Spleen (tissue), 11 donors: Measurements from ENCODE around the gene CSNK1G2. TPM values are rescaled to one million over a fixed set of nuclear protein-coding genes. Genes with fewer than 3 reads are reported as not detected.

Experiments used
- DNase-seq: peaks from one replicate; pipeline ENCODE4 v3.0.0-alpha.2; 2020
- H3K27ac ChIP-seq, 8 donors: fragments of 200-600 bp; sonication (generic) in 7 of 8; 1 replicate in 4 of 8; 2 replicates in 4 of 8; pipeline versions ENCODE4 v1.5.0 to v1.8.0; 2016 to 2021; ENCODE audit warnings: inconsistent platforms in 4 of 8, mild to moderate bottlenecking in 4 of 8, moderate library complexity in 1 of 8
- H3K27me3 ChIP-seq, 7 donors: fragments of 200-600 bp; sonication (generic) in 6 of 7; replicated peaks in 1 of 7; 1 replicate in 4 of 7; 2 replicates in 3 of 7; pipeline versions ENCODE4 v1.5.0 to v1.8.0; 2016 to 2021; ENCODE audit warnings: inconsistent platforms in 3 of 7, mild to moderate bottlenecking in 1 of 7
- H3K36me3 ChIP-seq, 6 donors: fragments of 200-600 bp; sonication (generic) in 5 of 6; 1 replicate in 4 of 6; 2 replicates in 2 of 6; pipeline versions ENCODE4 v1.5.0 to v1.8.0; 2016 to 2021; ENCODE audit warnings: inconsistent platforms in 2 of 6
- H3K4me1 ChIP-seq, 6 donors: fragments of 200-600 bp; sonication (generic) in 5 of 6; 1 replicate in 3 of 6; 2 replicates in 3 of 6; pipeline versions ENCODE4 v1.5.0 to v1.8.0; 2016 to 2021; ENCODE audit warnings: inconsistent platforms in 3 of 6
- H3K4me3 ChIP-seq, 8 donors: fragments of 200-600 bp; sonication (generic) in 7 of 8; 1 replicate in 4 of 8; 2 replicates in 4 of 8; pipeline versions ENCODE4 v1.5.0 to v1.8.0; 2016 to 2021; ENCODE audit warnings: inconsistent platforms in 4 of 8, mild to moderate bottlenecking in 4 of 8, moderate library complexity in 2 of 8
- H3K9me3 ChIP-seq, 8 donors: fragments of 200-600 bp; sonication (generic) in 7 of 8; 1 replicate in 4 of 8; 2 replicates in 4 of 8; pipeline versions ENCODE4 v1.5.0 to v1.8.0; 2016 to 2021; ENCODE audit warnings: inconsistent platforms in 4 of 8
- CTCF ChIP-seq, 11 experiments: fragments of 200-600 bp in 7 of 11; fragments of 450-650 bp in 4 of 11; sonication (generic) in 4 of 11; IDR thresholded peaks in 8 of 11; conservative IDR thresholded peaks in 3 of 11; 1 replicate in 7 of 11; 2 replicates in 4 of 11; pipeline versions ENCODE4 v1.4.0 to v1.8.0; 2016 to 2021; ENCODE audit warnings: antibody characterized with exemption in 11 of 11, inconsistent platforms in 4 of 11, mild to moderate bottlenecking in 1 of 11
- POLR2A ChIP-seq, 3 donors: fragments of 450-650 bp; IDR thresholded peaks; one replicate each; pipeline ENCODE4 v1.5.1; 2017; ENCODE audit warnings: antibody characterized with exemption in 3 of 3, mild to moderate bottlenecking in 1 of 3
- POLR2AphosphoS5 ChIP-seq, 3 donors: sonication (generic); formaldehyde crosslinking; IDR thresholded peaks; one replicate each; pipeline ENCODE4 v1.5.1; 2017; ENCODE audit warnings: antibody characterized with exemption in 3 of 3
- WGBS, 5 donors: extraction: QIAGEN DNeasy Blood & Tissue Kit in 3 of 5; methylation state at CpG; one replicate each; pipeline versions ENCODE4 v1.1.5 to v1.1.7; 2013 to 2018; 5-methylcytosine and 5-hydroxymethylcytosine counted together
- intact Hi-C: fragments of 100-400 bp; cut with DNase I; formaldehyde crosslinking; loops from one replicate; pipeline ENCODE4 v1.15.0; 2023; ENCODE audit warnings: low total_unique reads
- polyA plus RNA-seq, 3 donors: library from polyadenylated mRNA; stranded (reverse); fragments of 200-250 nt; gene quantifications; one replicate each; pipeline ENCODE4 v1.2.1, GENCODE V29; 2013
- total RNA-seq, 7 donors: library from RNA; depleted of rRNA in 3 of 7; stranded (reverse); fragments of >200 nt in 3 of 7; fragmentation: NEBNext Ultra II Directional in 4 of 7; extraction: Animal tissue kit (Norgen Biotek cat#: 25700) in 4 of 7; gene quantifications; one replicate each; pipeline versions ENCODE4 v1.1.0 to v1.2.1, GENCODE V29; 2016 to 2021
- donor health status: healthy with polysubstance abuse.
- donor health status: DM: no; HTN: no; CAD: no; lungs with moderate emphysema.
- donor health status: DM: no; HTN: no; CAD: no.
- donor health status: Bipolar disorder and iron deficiency.
- donor health status: healthy.
- donor health status: DM: no; HTN: no; CAD: no.
- donor health status: DM: yes; HTN: yes; CAD: no.

Gene CSNK1G2
- total and polyA plus RNA-seq, 10 donors, result 52.5 to 120 (median 93.8) TPM

GRCh38 chr19:1921326-1921725 lies 19.6 kb upstream of the CSNK1G2 start:
- intact Hi-C loops, result no loop called here
- no peaks in the 10 kb centered on the region for H3K9me3 ChIP-seq
- DNase-seq, result no peak
- 89 to 91% (median 91%) methylated on average over 11 to 19 of the region's 19 CpGs for WGBS, 5 donors
- peaks cover 0 to 36% (median 5%) of the 10 kb centered on the region in 6 donors for H3K4me1 ChIP-seq
- H3K27me3 ChIP-seq, result no peaks in the 10 kb centered on the region
- TF ChIP-seq POLR2A (IDR thresholded peaks at IDR 0.05) (no peak), CTCF (IDR thresholded peaks at IDR 0.05 in 8 of 11, conservative IDR thresholded peaks at IDR 0.05 in 3 of 11) (no peak), POLR2AphosphoS5 (IDR thresholded peaks at IDR 0.05) (peak in 1 of 3 donors; percentile 2)
- H3K4me3 ChIP-seq, result no peak overlapping the region
- no peak overlapping the region for H3K27ac ChIP-seq
- H3K36me3 ChIP-seq, result peaks cover 0 to 98% (median 63%) of the 10 kb centered on the region in 6 donors

- TF ChIP-seq CTCF (IDR thresholded peaks at IDR 0.05 in 8 of 11, conservative IDR thresholded peaks at IDR 0.05 in 3 of 11) (no peak), POLR2AphosphoS5 (IDR thresholded peaks at IDR 0.05) (peak in 1 of 3 donors; percentile 36), POLR2A (IDR thresholded peaks at IDR 0.05) (no peak)
- peaks cover 0 to 32% (median 5%) of the 10 kb centered on the region in 6 donors for H3K4me1 ChIP-seq
- DNase-seq, result no peak
- peak overlapping the region in 2 of 8 donors; percentile 11 to 16 for H3K27ac ChIP-seq
- no peaks in the 10 kb centered on the region for H3K27me3 ChIP-seq
- H3K9me3 ChIP-seq, result no peaks in the 10 kb centered on the region
- intact Hi-C loops, result no loop called here
- 80 to 90% (median 86%) methylated on average over 15 of the region's 15 CpGs for WGBS, 5 donors
- no peak overlapping the region for H3K4me3 ChIP-seq
- peaks cover 0 to 93% (median 63%) of the 10 kb centered on the region in 6 donors for H3K36me3 ChIP-seq
Observed at GRCh38 chr19:1921825-1922224, 19.1 kb upstream of the CSNK1G2 start.

- intact Hi-C loops, result no loop called here
- no peak for TF ChIP-seq CTCF (IDR thresholded peaks at IDR 0.05 in 8 of 11, conservative IDR thresholded peaks at IDR 0.05 in 3 of 11)
- TF ChIP-seq POLR2AphosphoS5 (IDR thresholded peaks at IDR 0.05), result no peak
- TF ChIP-seq POLR2A (IDR thresholded peaks at IDR 0.05), result no peak
- H3K4me3 ChIP-seq, result no peak overlapping the region
- 93 to 98% (median 94%) methylated on average over 19 to 23 of the region's 23 CpGs for WGBS, 5 donors
- H3K36me3 ChIP-seq, result peaks cover 0 to 83% (median 59%) of the 10 kb centered on the region in 6 donors
- H3K27me3 ChIP-seq, result no peaks in the 10 kb centered on the region
- no peak for DNase-seq
- no peaks in the 10 kb centered on the region for H3K9me3 ChIP-seq
- peaks cover 0 to 30% (median 5%) of the 10 kb centered on the region in 6 donors for H3K4me1 ChIP-seq
- peak overlapping the region in 4 of 8 donors; percentile 58 to 77 (median 66) for H3K27ac ChIP-seq
Observed at GRCh38 chr19:1922803-1923202, 18.2 kb upstream of the CSNK1G2 start.

GRCh38 chr19:1923319-1923718 lies 17.7 kb upstream of the CSNK1G2 start:
- intact Hi-C loops, result no loop called here
- WGBS, 5 donors, result 72 to 87% (median 74%) methylated on average over 5 to 8 of the region's 8 CpGs
- no peak for DNase-seq

More at GRCh38 chr19:1923319-1923718, 17.7 kb upstream of the CSNK1G2 start:
- Histone ChIP-seq H3K9me3 (no peaks in the 10 kb centered on the region), H3K27ac (peak overlapping the region in 4 of 8 donors; percentile 58 to 77 (median 66)), H3K27me3 (no peaks in the 10 kb centered on the region), H3K4me3 (no peak overlapping the region), H3K36me3 (peaks cover 0 to 78% (median 54%) of the 10 kb centered on the region in 6 donors), H3K4me1 (peaks cover 0 to 32% (median 5%) of the 10 kb centered on the region in 6 donors)
- TF ChIP-seq POLR2AphosphoS5 (IDR thresholded peaks at IDR 0.05), result no peak
- no peak for TF ChIP-seq POLR2A (IDR thresholded peaks at IDR 0.05)
- no peak for TF ChIP-seq CTCF (IDR thresholded peaks at IDR 0.05 in 8 of 11, conservative IDR thresholded peaks at IDR 0.05 in 3 of 11)
